GM19099 (cell line): ENCODE data around the gene SET.

Experiments
- POLR2A ChIP-seq: IDR thresholded peaks from 3 replicates; pipeline ENCODE4 v1.6.1; 2011; ENCODE audit warnings: low read depth; ENCODE audit not compliant: insufficient read length; ENCODE audit errors: extremely low read depth

SET gene

DNA sequence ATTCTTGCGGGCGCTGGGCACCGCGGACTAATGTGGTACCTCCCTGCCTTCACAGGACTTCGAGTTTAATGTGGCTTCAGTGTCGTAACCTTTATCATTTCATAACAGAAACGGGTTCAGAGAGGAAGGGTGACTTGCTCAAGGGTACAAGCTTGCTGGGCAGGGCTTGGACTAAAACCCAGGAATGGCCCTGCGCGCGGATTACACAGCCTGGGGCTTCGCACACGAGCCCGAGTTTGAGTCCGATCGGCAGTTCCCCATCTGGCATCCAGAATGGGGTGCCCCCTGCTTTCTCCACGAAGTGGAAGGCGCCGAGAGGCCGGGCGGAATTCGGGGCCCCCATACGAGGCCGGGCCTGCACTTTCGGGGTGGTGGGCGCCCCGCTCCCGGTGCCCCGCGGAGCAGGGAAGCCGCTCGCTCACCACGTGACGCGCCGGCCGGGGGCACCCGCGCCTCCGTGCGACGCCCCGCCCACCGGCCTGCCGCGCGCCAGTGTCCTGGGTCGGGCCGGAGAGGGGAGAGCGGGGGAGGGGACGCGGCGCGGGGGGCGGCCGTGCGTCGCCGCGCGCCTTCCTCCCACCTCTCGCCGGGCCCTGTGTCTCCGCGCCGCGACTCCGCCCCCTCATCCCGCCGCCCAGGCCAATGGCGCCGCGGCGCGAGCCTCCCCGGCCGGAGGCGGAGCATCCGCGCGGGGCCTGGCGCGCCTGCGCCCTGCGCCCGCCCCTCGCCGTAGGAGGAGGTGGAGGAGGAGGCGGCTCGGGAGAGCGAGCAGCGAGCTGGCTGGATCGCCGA is at the start of gene SET:
SET (plus strand) TSS at position 722 of the 792 bp plus-strand sequence. CDS start 361 bp downstream, outside the sequence.
- TF ChIP-seq POLR2A = peak; percentile 88

DNA sequence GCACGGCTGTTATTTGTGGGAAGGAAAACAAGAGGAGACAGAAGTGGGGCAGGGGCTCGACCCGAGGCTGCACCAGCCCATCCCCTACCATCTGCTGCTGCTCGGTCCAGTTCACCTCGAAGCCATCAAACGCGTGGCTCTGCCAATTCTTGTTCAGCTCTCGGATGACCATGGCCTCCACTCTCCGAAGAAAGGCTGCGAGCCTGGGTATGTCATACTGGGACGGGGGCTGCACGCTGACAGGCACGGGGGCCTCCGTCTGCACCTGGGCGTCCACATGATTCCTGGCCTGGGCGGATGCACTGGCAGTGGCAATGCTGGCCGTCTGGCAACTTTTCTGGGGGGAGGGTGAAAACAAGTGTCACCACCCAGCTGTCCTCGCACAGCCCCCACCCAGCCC is 48.4 kb upstream of the SET start:
- TF ChIP-seq POLR2A = no peak

DNA sequence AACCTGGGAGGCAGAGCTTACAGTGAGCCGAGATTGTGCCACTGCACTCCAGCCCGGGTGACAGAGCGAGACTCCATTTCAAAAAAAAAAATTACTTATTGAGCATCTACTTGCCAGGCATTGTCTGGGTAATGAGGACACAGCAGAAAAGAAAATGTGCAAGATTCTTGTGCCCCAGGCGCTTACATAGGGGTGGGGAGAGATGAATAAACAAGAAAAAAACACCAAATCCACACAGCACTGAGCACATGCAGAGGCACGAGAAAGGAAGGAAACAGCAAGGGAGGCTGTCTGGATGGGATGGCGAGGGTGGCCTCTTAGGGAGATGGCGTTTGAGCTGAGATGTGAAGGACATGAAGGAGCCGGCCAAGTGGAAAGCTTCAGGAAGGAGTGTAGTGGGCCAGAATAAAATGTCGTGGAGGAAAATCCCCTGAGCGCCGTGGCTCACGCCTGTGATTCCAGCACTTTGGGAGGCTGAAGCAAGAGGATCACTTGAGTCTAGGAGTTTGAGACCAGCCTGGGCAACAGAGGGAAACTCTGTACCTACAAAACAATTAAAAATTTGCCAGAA is 46.3 kb upstream of the SET start:
- no peak for TF ChIP-seq POLR2A

DNA sequence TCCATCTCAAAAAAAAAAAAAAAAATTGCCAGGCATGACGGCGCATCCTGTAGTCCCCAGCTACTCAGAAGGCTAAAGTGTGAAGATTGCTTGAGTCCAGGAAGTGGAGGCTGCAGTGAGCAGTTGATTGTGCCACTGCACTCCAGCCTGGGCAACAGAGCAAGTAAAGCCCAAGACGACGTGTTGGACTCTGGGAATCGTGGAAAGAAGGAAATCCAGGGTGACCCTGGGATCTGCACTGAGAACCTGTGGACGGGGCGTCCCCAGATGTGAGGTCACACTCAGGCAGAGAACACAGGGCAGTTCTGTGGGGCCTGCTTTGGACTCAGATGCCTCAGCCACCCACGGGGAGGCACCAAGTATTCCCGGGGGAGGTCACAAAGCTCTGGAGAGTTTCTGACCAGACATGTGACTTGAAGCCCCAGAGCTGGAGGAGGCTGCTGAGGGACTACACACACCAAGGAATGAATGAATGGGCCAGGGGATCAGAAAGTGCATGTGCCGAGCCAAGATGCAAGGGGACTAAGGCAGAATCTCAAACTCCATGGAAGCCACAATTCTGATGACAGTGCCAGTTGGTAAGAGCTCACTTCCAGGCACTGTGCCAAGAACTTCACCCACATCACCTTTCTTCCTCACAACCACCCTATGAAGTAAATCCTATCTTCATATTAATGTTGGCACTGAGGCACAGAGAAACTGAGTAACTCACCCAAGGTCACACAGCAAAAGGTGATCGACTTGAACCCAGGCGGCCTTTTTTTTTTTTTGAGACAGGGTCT is 45.3 kb upstream of the SET start:
- TF ChIP-seq POLR2A = peak; percentile 53

DNA sequence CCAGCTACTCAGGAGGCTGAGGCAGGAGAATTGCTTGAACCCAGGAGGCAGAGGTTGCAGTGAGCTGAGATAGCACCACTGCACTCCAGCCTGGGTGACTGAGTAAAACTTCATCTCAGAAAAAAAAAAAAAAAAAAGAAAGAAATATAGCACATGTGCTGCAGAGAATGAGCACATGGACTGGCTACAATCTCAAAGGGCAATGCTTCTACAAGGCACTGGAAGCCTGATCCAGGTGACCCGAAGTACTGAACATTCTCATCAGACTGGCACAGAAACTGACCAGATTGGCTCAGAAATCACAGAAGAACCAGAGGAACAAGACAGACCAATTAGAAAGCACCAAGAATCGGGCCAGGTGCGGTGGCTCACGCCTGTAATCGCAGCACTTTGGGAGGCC is 37.2 kb upstream of the SET start:
- TF ChIP-seq POLR2A = no peak

- no peak for TF ChIP-seq POLR2A
Measured at GRCh38 chr9:128653908-128654307, 35.1 kb upstream of the SET start.

DNA sequence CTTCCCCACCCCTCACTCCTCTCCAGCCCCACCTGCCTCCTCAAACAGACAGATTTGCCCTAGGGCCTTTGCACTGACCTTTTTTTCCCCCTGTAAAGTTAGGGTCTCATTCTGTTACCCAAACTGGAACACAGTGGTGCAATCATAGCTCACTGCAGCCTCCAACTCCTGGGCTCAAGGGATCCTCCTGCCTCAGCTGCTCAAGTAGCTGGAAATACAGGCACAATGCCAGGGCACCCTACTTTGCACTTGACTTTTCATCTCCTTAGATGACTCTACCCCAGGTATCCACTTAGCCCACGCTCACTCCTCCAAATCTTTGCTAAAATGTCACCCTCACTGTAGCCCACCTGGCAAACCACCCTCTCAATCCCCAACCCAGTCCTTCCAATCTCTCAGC is 34.5 kb upstream of the SET start:
- TF ChIP-seq POLR2A = no peak

DNA sequence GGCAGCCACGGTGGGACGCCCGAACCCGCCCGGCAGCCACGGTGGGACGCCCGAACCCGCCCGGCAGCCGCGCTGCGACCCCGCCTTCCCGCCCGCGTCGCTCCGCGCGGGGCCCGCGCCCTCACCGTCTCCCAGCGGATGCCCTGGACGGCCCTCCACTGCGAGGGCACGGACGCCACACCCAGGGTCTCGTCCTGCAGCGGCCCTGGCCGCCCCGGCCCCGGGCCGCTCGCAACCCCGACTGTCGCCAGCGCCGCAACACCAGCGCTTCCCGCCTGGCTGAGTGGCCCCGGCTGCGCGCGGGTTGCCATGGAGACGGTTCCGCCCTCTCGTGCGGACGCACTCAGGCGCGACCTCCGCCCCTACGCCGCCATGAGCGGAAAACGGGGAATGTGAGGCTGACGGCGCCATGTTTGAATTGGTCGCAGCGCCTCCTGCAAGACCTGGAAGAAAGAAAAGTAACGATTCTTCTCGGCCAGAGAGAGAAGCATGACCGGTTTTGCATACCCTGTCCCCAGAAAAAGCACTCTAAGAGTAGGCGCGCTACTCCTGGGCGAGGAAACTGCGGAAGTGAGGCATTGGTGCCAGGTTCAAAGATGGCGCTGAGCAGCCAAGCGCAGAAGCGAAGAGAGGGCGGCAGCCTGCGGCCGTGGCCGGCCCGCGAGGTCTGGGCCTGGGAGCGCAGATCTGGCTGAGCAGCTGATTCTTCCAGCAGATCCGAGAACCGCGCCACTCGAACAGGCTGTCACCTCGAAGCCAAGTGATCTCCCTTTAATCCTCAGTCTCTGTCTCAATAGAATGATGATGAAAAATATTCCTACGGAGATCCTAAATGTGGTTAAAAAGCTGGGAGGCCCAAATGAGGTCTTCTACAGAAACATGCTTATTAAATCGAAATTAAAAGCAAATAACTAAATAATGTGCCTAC is 32.3 kb upstream of the SET start, which contains the start of gene DYNC2I2:
DYNC2I2 (minus strand) TSS at position 432 of the 928 bp plus-strand sequence; CDS start at position 311, 121 bp downstream.
- peak; percentile 79 for TF ChIP-seq POLR2A

GRCh38 chr9:128657344-128657704 is 31.7 kb upstream of the SET start:
- TF ChIP-seq POLR2A = no peak

DNA sequence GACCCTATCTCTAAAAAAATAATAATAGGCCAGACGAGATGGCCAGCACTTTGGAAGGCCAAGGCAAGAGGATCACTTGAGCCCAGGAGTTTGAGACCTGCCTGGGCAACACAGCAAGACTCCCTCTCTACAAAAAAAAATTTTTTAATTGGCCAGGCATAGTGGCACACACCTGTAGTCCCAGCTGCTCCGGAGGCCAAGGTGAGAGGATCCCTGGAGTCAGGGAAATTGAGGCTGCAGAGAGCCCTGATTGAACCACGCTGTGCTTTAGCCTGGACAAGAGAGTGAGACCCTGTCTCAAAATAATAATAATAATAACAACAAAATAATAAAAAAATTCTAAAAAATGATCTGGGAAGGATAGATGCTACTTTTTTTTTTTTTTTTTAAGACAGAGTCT is 31.2 kb upstream of the SET start:
- no peak for TF ChIP-seq POLR2A

GRCh38 chr9:128669786-128670185 is 19.2 kb upstream of the SET start:
- no peak for TF ChIP-seq POLR2A

- TF ChIP-seq POLR2A = no peak
Measured at GRCh38 chr9:128675382-128675781, 13.6 kb upstream of the SET start.

DNA sequence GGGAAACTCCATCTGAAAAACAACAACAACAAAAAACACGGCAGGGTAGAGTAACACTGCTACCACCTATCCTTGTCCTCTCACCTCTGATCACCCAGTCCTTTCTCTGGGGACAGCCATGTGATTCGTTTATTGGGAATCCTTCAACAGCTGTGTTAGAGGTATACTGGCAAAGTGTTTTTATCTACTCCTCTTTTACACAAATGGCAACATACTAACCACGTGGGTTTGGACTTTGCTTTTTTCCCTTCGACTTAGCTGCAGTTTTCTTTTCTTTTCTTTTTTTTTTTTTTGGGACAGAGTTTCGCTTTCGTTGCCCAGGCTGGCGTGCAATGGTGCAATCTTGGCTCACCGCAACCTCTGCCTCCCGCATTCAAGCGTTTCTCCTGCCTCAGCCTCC is 11.2 kb upstream of the SET start:
- no peak for TF ChIP-seq POLR2A

GRCh38 chr9:128683340-128684064 is 5.5 kb upstream of the SET start:
- peak; percentile 80 for TF ChIP-seq POLR2A
